ENCODE data around the gene PTPN22. TPM values are rescaled to one million over a fixed set of nuclear protein-coding genes. Genes with fewer than 3 reads are reported as not detected.

The PTPN22 gene
- total and polyA plus RNA-seq, 9 of the 15 experiments (the other 6 are each of a cell fraction or from before 2014, with no cell fraction given), result 0.45 to 4.6 (median 1.1) TPM

DNA sequence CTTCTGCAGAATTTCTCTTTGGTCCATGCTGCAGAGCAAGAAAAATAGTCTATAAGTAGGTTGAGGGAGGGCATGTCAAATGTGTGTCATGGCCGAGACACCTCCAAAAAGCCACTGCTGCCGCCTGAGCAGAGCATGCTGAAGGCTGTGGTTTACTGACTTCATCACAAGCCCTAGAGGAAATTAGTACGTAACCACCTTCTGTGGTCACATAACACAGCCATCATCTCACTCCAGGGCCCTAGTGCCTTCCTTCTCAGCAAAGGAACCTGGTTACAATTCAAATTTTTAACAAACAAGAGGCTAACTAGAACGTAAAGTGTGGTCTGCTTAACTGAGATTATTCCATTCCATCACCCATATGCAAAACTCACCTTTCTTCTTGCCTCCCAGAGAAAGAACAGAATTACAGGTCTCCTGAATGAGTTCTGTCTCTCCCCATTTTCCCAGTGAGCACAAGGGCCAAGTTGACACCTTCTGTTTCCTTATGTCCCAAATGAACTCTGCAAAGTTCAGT, at the start of gene PTPN22 (continued):
- TF ChIP-seq ZBTB43 (CRISPR knock-in tag; IDR thresholded peaks at IDR 0.05), result 0 out of 2 replicates have a peak, but pooled peaks have one; percentile 53
- 0 out of 2 replicates have a peak, but pooled peaks have one; percentile 48 for TF ChIP-seq ZBTB9 (CRISPR knock-in tag; IDR thresholded peaks at IDR 0.05)
- 0 out of 2 replicates have a peak, but pooled peaks have one; percentile 42 for TF ChIP-seq FOXK1 (CRISPR knock-in tag; IDR thresholded peaks at IDR 0.05; ENCODE audit: borderline replicate concordance)
- TF ChIP-seq, protein P1, sequence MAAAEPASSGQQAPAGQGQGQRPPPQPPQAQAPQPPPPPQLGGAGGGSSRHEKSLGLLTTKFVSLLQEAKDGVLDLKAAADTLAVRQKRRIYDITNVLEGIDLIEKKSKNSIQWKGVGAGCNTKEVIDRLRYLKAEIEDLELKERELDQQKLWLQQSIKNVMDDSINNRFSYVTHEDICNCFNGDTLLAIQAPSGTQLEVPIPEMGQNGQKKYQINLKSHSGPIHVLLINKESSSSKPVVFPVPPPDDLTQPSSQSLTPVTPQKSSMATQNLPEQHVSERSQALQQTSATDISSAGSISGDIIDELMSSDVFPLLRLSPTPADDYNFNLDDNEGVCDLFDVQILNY (CRISPR knock-in tag; IDR thresholded peaks at IDR 0.05), result no peak
- TF ChIP-seq, protein P2, sequence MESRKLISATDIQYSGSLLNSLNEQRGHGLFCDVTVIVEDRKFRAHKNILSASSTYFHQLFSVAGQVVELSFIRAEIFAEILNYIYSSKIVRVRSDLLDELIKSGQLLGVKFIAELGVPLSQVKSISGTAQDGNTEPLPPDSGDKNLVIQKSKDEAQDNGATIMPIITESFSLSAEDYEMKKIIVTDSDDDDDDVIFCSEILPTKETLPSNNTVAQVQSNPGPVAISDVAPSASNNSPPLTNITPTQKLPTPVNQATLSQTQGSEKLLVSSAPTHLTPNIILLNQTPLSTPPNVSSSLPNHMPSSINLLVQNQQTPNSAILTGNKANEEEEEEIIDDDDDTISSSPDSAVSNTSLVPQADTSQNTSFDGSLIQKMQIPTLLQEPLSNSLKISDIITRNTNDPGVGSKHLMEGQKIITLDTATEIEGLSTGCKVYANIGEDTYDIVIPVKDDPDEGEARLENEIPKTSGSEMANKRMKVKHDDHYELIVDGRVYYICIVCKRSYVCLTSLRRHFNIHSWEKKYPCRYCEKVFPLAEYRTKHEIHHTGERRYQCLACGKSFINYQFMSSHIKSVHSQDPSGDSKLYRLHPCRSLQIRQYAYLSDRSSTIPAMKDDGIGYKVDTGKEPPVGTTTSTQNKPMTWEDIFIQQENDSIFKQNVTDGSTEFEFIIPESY (CRISPR knock-in tag; IDR thresholded peaks at IDR 0.05), result peak; percentile 52; the same call in 1 of the 2 replicates
- peak in 1 of 3 experiments; percentile 70 for TF ChIP-seq YY1 (IDR thresholded peaks at IDR 0.05; ENCODE audit: borderline replicate concordance in 1 of 3, control insufficient read depth in 1 of 3, extremely low read depth in 1 of 3, insufficient read depth in 3 of 3, insufficient read length in 1 of 3, insufficient replicate concordance in 2 of 3, low read depth in 1 of 3, low read length in 2 of 3)
- TF ChIP-seq, protein P3, sequence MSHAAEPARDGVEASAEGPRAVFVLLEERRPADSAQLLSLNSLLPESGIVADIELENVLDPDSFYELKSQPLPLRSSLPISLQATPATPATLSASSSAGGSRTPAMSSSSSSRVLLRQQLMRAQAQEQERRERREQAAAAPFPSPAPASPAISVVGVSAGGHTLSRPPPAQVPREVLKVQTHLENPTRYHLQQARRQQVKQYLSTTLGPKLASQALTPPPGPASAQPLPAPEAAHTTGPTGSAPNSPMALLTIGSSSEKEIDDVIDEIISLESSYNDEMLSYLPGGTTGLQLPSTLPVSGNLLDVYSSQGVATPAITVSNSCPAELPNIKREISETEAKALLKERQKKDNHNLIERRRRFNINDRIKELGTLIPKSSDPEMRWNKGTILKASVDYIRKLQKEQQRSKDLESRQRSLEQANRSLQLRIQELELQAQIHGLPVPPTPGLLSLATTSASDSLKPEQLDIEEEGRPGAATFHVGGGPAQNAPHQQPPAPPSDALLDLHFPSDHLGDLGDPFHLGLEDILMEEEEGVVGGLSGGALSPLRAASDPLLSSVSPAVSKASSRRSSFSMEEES (CRISPR knock-in tag; IDR thresholded peaks at IDR 0.05), result 0 out of 2 replicates have a peak, but pooled peaks have one; percentile 0
- no peak for TF ChIP-seq ZNF561 (CRISPR knock-in tag; conservative IDR thresholded peaks at IDR 0.05)
- peak; percentile 38; the same call in 1 of the 2 replicates for TF ChIP-seq ZKSCAN8 (CRISPR knock-in tag; IDR thresholded peaks at IDR 0.05)
- TF ChIP-seq PATZ1 (CRISPR knock-in tag; IDR thresholded peaks at IDR 0.05; ENCODE audit: borderline replicate concordance), result 0 out of 2 replicates have a peak, but pooled peaks have one; percentile 35
- TF ChIP-seq MTA1 (IDR thresholded peaks at IDR 0.05; ENCODE audit: borderline replicate concordance), result no peak
- peak; percentile 18; the same call in 1 of the 2 replicates for TF ChIP-seq CXXC5 (CRISPR knock-in tag; IDR thresholded peaks at IDR 0.05)
- TF ChIP-seq, protein P4, sequence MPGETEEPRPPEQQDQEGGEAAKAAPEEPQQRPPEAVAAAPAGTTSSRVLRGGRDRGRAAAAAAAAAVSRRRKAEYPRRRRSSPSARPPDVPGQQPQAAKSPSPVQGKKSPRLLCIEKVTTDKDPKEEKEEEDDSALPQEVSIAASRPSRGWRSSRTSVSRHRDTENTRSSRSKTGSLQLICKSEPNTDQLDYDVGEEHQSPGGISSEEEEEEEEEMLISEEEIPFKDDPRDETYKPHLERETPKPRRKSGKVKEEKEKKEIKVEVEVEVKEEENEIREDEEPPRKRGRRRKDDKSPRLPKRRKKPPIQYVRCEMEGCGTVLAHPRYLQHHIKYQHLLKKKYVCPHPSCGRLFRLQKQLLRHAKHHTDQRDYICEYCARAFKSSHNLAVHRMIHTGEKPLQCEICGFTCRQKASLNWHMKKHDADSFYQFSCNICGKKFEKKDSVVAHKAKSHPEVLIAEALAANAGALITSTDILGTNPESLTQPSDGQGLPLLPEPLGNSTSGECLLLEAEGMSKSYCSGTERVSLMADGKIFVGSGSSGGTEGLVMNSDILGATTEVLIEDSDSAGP (CRISPR knock-in tag; IDR thresholded peaks at IDR 0.05), result no peak
- TF ChIP-seq L3MBTL2 (IDR thresholded peaks at IDR 0.05), result peak; percentile 72

Measured in K562 (cell line).